HEK293 (cell line): ENCODE data around the gene RINT1.
A peak's percentile ranks its signal among the peaks of the same experiment; 100 is the strongest.
"Not testable (repeated sequence)": the region's sequence is repeated elsewhere in the genome, so short reads cannot be mapped to it uniquely, and the experiment has no call there.

Experiments
- CTCF ChIA-PET: fragments of 350-600 bp; formaldehyde crosslinking; extraction: SDS; loops from one replicate; lab custom pipeline; 2021; ENCODE audit warnings: antibody characterized with exemption; lab: Yijun Ruan, JAX
- POLR2A ChIA-PET: fragments of 300-600 bp; formaldehyde crosslinking; extraction: SDS; loops from one replicate; lab custom pipeline; 2020; ENCODE audit warnings: antibody characterized with exemption, inconsistent platforms; lab: Yijun Ruan, JAX
- H3K27ac ChIP-seq: fragments of 200-500 bp; sonication (Bioruptor generic); 2 replicates; pipeline ENCODE4 v1.5.1; 2014; ENCODE audit warnings: low read depth, low read length, control low read depth, inconsistent platforms; ENCODE audit errors: extremely low read depth
- H3K36me3 ChIP-seq, 2 experiments: fragments of 200-500 bp in 1 of 2; sonication (Bioruptor generic) in 1 of 2; 1 replicate in 1 of 2; 2 replicates in 1 of 2; pipeline ENCODE4 v1.5.1; 2014 to 2017; ENCODE audit warnings: inconsistent platforms in 2 of 2, low read length in 2 of 2; ENCODE audit not compliant: control insufficient read depth in 2 of 2, insufficient read depth in 1 of 2
- H3K4me1 ChIP-seq: fragments of 200-500 bp; sonication (Bioruptor generic); 2 replicates; pipeline ENCODE4 v1.5.1; 2014; ENCODE audit warnings: mild to moderate bottlenecking, low read length, inconsistent platforms; ENCODE audit not compliant: control insufficient read depth, insufficient read depth
- H3K4me3 ChIP-seq: 2 replicates; pipeline ENCODE4 v1.5.1; 2011; ENCODE audit warnings: low read depth, mild to moderate bottlenecking, control low read depth, low read length, moderate library complexity
- H3K9me3 ChIP-seq: fragments of 200-500 bp; sonication (Bioruptor generic); 2 replicates; pipeline ENCODE4 v1.5.1; 2014; ENCODE audit warnings: low read depth, low read length, inconsistent platforms; ENCODE audit not compliant: control insufficient read depth, insufficient read depth
- BCL11A ChIP-seq: fragments of 450-650 bp; formaldehyde crosslinking; IDR thresholded peaks from 2 replicates; pipeline ENCODE4 v1.5.1; 2016; ENCODE audit warnings: low read depth, missing biosample characterization, missing genetic modification characterization
- BCL6B ChIP-seq: fragments of 450-650 bp; formaldehyde crosslinking; IDR thresholded peaks from 2 replicates; pipeline ENCODE4 v1.5.1; 2017; ENCODE audit warnings: missing biosample characterization, missing genetic modification characterization
- GFI1B ChIP-seq: fragments of 450-650 bp; formaldehyde crosslinking; IDR thresholded peaks from 2 replicates; pipeline ENCODE4 v1.5.1; 2016; ENCODE audit warnings: missing biosample characterization, missing genetic modification characterization
- HOXA7 ChIP-seq: sonication (generic); formaldehyde crosslinking; IDR thresholded peaks from 2 replicates; pipeline ENCODE4 v1.8.1; 2022; ENCODE audit warnings: missing genetic modification reagents, borderline replicate concordance
- HOXC10 ChIP-seq: sonication (generic); formaldehyde crosslinking; IDR thresholded peaks from 2 replicates; pipeline ENCODE4 v1.8.1; 2023; ENCODE audit warnings: mild to moderate bottlenecking, missing genetic modification reagents
- RBAK ChIP-seq: fragments of 450-650 bp; formaldehyde crosslinking; IDR thresholded peaks from 2 replicates; pipeline ENCODE4 v1.5.1; 2016; ENCODE audit warnings: missing biosample characterization, missing genetic modification characterization
- WT1 ChIP-seq: fragments of 450-650 bp; formaldehyde crosslinking; IDR thresholded peaks from 2 replicates; pipeline ENCODE4 v1.5.1; 2016; ENCODE audit warnings: missing biosample characterization, missing genetic modification characterization
- YY1 ChIP-seq: fragments of 450-650 bp; formaldehyde crosslinking; IDR thresholded peaks from 2 replicates; pipeline ENCODE4 v1.5.1; 2018; ENCODE audit warnings: missing biosample characterization, missing genetic modification characterization
- YY2 ChIP-seq: fragments of 450-650 bp; formaldehyde crosslinking; IDR thresholded peaks from 2 replicates; pipeline ENCODE4 v1.5.1; 2016; ENCODE audit warnings: missing biosample characterization, missing genetic modification characterization
- ZNF148 ChIP-seq: fragments of 450-650 bp; formaldehyde crosslinking; IDR thresholded peaks from 2 replicates; pipeline ENCODE4 v1.5.0; 2017; ENCODE audit warnings: missing biosample characterization, missing genetic modification characterization, borderline replicate concordance
- ZNF211 ChIP-seq: fragments of 450-650 bp; formaldehyde crosslinking; IDR thresholded peaks from 2 replicates; pipeline ENCODE4 v1.5.1; 2016; ENCODE audit warnings: low read depth, missing biosample characterization, missing genetic modification characterization
- ZNF223 ChIP-seq: fragments of 450-650 bp; formaldehyde crosslinking; IDR thresholded peaks from 2 replicates; pipeline ENCODE4 v1.5.1; 2016; ENCODE audit warnings: missing biosample characterization, missing genetic modification characterization
- ZNF324 ChIP-seq: fragments of 450-650 bp; formaldehyde crosslinking; IDR thresholded peaks from 2 replicates; pipeline ENCODE4 v1.5.1; 2016; ENCODE audit warnings: missing biosample characterization, missing genetic modification characterization
- ZNF433 ChIP-seq: fragments of 450-650 bp; formaldehyde crosslinking; IDR thresholded peaks from 2 replicates; pipeline ENCODE4 v1.5.1; 2016; ENCODE audit warnings: missing biosample characterization, missing genetic modification characterization, low read depth
- ZNF513 ChIP-seq: fragments of 450-650 bp; IDR thresholded peaks from 2 replicates; pipeline ENCODE4 v1.5.1; 2018; ENCODE audit warnings: missing biosample characterization, missing genetic modification characterization
- ZNF529 ChIP-seq: fragments of 450-650 bp; formaldehyde crosslinking; IDR thresholded peaks from 2 replicates; pipeline ENCODE4 v1.5.1; 2017; ENCODE audit warnings: missing genetic modification characterization, missing biosample characterization; ENCODE audit not compliant: insufficient replicate concordance
- ZNF530 ChIP-seq: fragments of 450-650 bp; formaldehyde crosslinking; IDR thresholded peaks from 2 replicates; pipeline ENCODE4 v1.5.1; 2016; ENCODE audit warnings: low read depth, missing biosample characterization, missing genetic modification characterization
- ZNF610 ChIP-seq: fragments of 450-650 bp; formaldehyde crosslinking; IDR thresholded peaks from 2 replicates; pipeline ENCODE4 v1.5.1; 2016; ENCODE audit warnings: missing biosample characterization, missing genetic modification characterization, borderline replicate concordance
- ZNF777 ChIP-seq: fragments of 450-650 bp; formaldehyde crosslinking; IDR thresholded peaks from 2 replicates; pipeline ENCODE4 v1.5.1; 2017; ENCODE audit warnings: missing biosample characterization, missing genetic modification characterization, borderline replicate concordance
- ZNF791 ChIP-seq: fragments of 450-650 bp; formaldehyde crosslinking; IDR thresholded peaks from 2 replicates; pipeline ENCODE4 v1.5.1; 2016; ENCODE audit warnings: missing biosample characterization, missing genetic modification characterization
- ZNF837 ChIP-seq: fragments of 450-650 bp; formaldehyde crosslinking; IDR thresholded peaks from 2 replicates; pipeline ENCODE4 v1.5.1; 2016; ENCODE audit warnings: missing biosample characterization, missing genetic modification characterization
- ZSCAN30 ChIP-seq: fragments of 450-650 bp; IDR thresholded peaks from 2 replicates; pipeline ENCODE4 v1.5.1; 2018; ENCODE audit warnings: missing biosample characterization, mild to moderate bottlenecking, missing genetic modification characterization, moderate library complexity
- ZSCAN4 ChIP-seq: fragments of 450-650 bp; formaldehyde crosslinking; IDR thresholded peaks from 2 replicates; pipeline ENCODE4 v1.5.1; 2017; ENCODE audit warnings: missing biosample characterization, missing genetic modification characterization

The RINT1 gene

GRCh38 chr7:105521717-105522463 is 10.1 kb upstream of the RINT1 start, which contains the start of gene PUS7 (continued):
- TF ChIP-seq ZSCAN4 = no peak
- TF ChIP-seq ZNF324 = no peak
- TF ChIP-seq HOXC10 (CRISPR knock-in tag) = no peak
- no peak for TF ChIP-seq BCL6B (tag by site-specific recombination)
- no peak for TF ChIP-seq RBAK (tag by site-specific recombination)
- 0 out of 2 replicates have a peak, but pooled peaks have one; percentile 41 for TF ChIP-seq ZNF610
- no peak for TF ChIP-seq BCL11A (tag by site-specific recombination)
- TF ChIP-seq ZNF530 (tag by site-specific recombination) = no peak
- TF ChIP-seq YY1 (tag by site-specific recombination) = peak; percentile 57; the same call in 1 of the 2 replicates

- H3K4me1 ChIP-seq, POLR2A ChIA-PET, H3K36me3 ChIP-seq, H3K27ac ChIP-seq, H3K4me3 ChIP-seq, H3K9me3 ChIP-seq: not testable (repeated sequence)
- CTCF ChIA-PET = interaction anchor here (1.0 kb wide), 1 partner anchor 7 kb away, joined by 3 read pairs; the partner anchor contains the start of gene RINT1
Observed at GRCh38 chr7:105524423-105524822, 7.6 kb upstream of the RINT1 start.

GRCh38 chr7:105524840-105525239 is 7.2 kb upstream of the RINT1 start:
- CTCF ChIA-PET = no interaction called here
- POLR2A ChIA-PET = no interaction called here

More at GRCh38 chr7:105524840-105525239, 7.2 kb upstream of the RINT1 start:
- no peak overlapping the region for H3K4me3 ChIP-seq
- peaks cover 2% of the 10 kb centered on the region; the same call in 1 of the 2 replicates for H3K4me1 ChIP-seq
- TF ChIP-seq ZNF791 (tag by site-specific recombination) (no peak), ZNF433 (tag by site-specific recombination) (no peak), ZNF529 (tag by site-specific recombination) (no peak), HOXA7 (CRISPR knock-in tag) (no peak), GFI1B (no peak), BCL11A (tag by site-specific recombination) (no peak), ZSCAN30 (tag by site-specific recombination) (no peak), ZSCAN4 (no peak), ZNF148 (no peak), ZNF777 (tag by site-specific recombination) (no peak), ZNF513 (no peak), YY2 (no peak), ZNF837 (tag by site-specific recombination) (no peak), ZNF223 (no peak), ZNF211 (tag by site-specific recombination) (no peak), WT1 (no peak)
- H3K27ac ChIP-seq = no peak overlapping the region
- H3K9me3 ChIP-seq = no peaks in the 10 kb centered on the region
- H3K36me3 ChIP-seq = peaks cover 0 to under 1% of the 10 kb centered on the region in 2 experiments; a peak in 2 of 3 replicates
